GM06990 (cell line): ENCODE data around the gene HSP90AB1.

ENCODE experiments used
- DNase-seq: peaks from one replicate; pipeline ENCODE4 v3.0.0-alpha.2; 2011; ENCODE audit not compliant: insufficient read length; ENCODE audit errors: extremely low read depth
- H3K27me3 ChIP-seq: replicated peaks from 2 replicates; pipeline ENCODE4 v1.6.0; 2011; ENCODE audit warnings: low read length; ENCODE audit not compliant: control insufficient read depth, insufficient read depth
- H3K36me3 ChIP-seq: 2 replicates; pipeline ENCODE4 v1.5.1; 2011; ENCODE audit warnings: low read length; ENCODE audit not compliant: control insufficient read depth, insufficient read depth
- H3K4me3 ChIP-seq: replicated peaks from 2 replicates; pipeline ENCODE4 v1.5.1; 2011; ENCODE audit warnings: low read depth, mild to moderate bottlenecking, control low read depth, low read length
- CTCF ChIP-seq: IDR thresholded peaks from 2 replicates; pipeline ENCODE4 v1.5.1; 2011; ENCODE audit warnings: low read length, control low read depth, mild to moderate bottlenecking, inconsistent platforms; ENCODE audit not compliant: insufficient read depth, poor library complexity, severe bottlenecking

Gene HSP90AB1

DNA sequence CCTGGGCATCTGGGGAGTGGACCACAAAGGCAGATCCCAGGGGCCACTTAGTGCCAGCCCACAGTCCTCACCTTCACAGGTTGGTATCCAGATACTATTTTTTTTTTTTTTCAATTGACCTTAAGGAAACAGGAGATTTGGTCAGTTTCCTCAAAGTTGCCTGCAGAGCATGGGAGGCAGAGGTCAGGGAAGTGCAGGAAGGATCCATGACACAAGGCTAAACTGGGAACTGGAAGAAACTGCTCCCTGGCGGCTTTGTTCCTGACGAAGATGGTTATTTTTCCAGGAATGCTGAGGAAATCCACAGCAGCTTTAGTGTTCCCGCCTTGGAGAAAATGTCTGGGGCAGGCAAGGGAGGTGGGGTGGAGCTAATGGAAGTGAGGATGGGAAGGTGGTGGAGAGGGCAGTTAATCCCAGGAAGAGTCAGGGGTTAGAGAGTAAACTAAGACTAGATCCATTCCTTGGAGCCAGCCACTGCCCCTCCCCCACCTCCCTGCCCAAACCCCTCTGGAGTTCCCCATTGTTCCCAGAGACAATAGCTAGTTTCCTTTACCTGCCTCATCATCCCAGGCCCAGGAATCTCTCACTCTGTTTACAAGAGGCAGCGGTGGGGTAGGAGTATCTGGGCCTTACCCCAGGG lies 44.4 kb upstream of the HSP90AB1 start:
- no peak overlapping the region for H3K4me3 ChIP-seq
- H3K36me3 ChIP-seq = no peaks in the 10 kb centered on the region
- no peaks in the 10 kb centered on the region for H3K27me3 ChIP-seq
- no peak for DNase-seq
- no peak for TF ChIP-seq CTCF

DNA sequence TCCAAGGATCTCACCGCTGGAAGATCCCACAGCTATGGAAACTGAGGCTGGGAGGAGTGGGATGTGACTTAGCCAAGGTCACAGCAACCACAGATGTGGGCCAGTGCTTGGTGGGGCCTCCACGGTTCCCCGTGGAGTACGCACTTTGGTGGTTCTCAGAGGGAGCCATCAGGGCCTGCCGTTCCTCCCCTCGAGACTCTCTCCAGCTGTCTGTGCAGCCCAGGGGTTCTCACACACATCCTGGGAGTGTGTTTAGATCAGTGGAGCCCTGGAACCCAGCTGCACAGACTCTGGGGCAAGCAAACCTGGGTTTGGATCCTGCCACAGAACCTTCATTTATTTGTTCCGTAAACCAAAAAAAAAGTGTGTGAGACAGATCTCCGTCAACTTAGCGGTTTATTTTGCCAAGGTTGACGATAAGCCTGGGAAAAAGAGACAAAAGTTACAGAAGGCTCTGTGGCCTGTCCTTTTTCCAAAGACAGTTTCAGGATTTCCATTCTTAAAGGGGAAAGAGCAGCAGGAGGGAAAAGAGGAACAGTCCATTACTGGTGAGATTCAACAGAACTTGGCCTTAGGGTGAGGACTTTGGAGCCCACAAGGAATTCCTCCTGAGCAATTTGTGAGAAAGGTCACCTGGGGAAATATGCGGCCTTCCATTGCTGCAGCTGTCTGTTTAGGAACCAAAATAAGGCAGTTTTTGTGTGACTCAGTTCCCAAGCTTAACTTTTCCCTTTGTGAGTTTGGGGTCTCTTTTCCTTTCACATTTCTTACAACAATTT lies 43.7 kb upstream of the HSP90AB1 start:
- no peak for DNase-seq
- H3K4me3 ChIP-seq = no peak overlapping the region
- no peaks in the 10 kb centered on the region for H3K36me3 ChIP-seq
- TF ChIP-seq CTCF = no peak
- no peaks in the 10 kb centered on the region for H3K27me3 ChIP-seq

DNA sequence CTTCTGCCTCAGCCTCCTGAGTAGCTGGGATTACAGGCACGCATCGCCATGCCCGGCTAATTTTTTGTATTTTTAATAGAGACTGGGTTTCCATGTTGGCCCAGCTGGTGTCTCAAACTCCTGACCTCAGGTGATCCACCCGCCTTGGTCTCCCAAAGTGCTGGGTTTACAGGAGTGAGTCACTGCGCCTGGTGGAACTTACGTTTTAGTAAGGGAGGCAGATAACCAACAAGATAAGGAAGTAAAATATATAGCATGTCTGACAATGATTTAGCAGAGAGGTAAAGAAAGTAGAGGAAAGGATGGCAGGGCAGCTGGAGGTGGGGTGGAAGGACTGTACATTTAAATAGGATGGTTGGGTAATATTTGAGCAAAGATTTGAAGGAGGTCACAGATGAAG lies 42.9 kb upstream of the HSP90AB1 start:
- Histone ChIP-seq H3K27me3 (no peaks in the 10 kb centered on the region), H3K4me3 (no peak overlapping the region), H3K36me3 (no peaks in the 10 kb centered on the region)
- DNase-seq = no peak
- TF ChIP-seq CTCF = no peak

GRCh38 chr6:44207966-44208365 lies 38.9 kb upstream of the HSP90AB1 start:
- DNase-seq = no peak
- no peak for TF ChIP-seq CTCF
- Histone ChIP-seq H3K27me3 (no peaks in the 10 kb centered on the region), H3K36me3 (no peaks in the 10 kb centered on the region), H3K4me3 (no peak overlapping the region)

DNA sequence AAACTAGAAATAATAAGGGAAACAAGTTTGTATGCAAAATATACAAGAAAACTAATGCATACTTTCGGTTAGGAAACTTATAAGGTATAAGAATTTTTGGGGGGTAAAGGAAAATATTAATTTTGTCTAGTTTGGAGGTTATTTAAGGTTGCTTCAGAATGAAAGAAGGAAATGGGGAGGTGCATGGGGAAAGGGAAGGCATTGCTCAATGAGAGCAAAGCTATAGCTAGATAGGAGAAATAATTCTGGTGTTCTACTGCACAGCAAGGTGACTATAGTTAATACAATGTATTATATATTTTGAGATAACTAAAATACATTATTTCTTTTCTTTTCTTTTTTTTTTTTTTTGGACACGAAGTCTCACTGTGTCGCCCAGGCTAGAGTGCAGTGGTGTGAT lies 35.6 kb upstream of the HSP90AB1 start:
- no peaks in the 10 kb centered on the region for H3K36me3 ChIP-seq
- TF ChIP-seq CTCF = no peak
- H3K27me3 ChIP-seq = no peaks in the 10 kb centered on the region
- no peak overlapping the region for H3K4me3 ChIP-seq
- no peak for DNase-seq

GRCh38 chr6:44214307-44214706 lies 32.6 kb upstream of the HSP90AB1 start:
- DNase-seq = no peak
- TF ChIP-seq CTCF = no peak
- H3K36me3 ChIP-seq = no peaks in the 10 kb centered on the region
- no peaks in the 10 kb centered on the region for H3K27me3 ChIP-seq
- no peak overlapping the region for H3K4me3 ChIP-seq
